Measurements from ENCODE around the gene PPP6R3.
A peak's percentile ranks its signal among the peaks of the same experiment; 100 is the strongest.
"Not testable (repeated sequence)": the region's sequence is repeated elsewhere in the genome, so short reads cannot be mapped to it uniquely, and the experiment has no call there.

PPP6R3 gene

GRCh38 chr11:68460741-68461574 lies at the start of gene PPP6R3:
Gene PPP6R3, plus strand, starts transcription at chr11:68460752. Its CDS starts 76,913 bp downstream, at chr11:68537665.
- peak; percentile 79 for DNase-seq (ENCODE audit: low spot score)

GRCh38 chr11:68411501-68411991 lies 49.0 kb upstream of the PPP6R3 start:
- no peak for DNase-seq (ENCODE audit: low spot score)

- peak; percentile 38 for DNase-seq (ENCODE audit: low spot score)
These were observed 47.7 kb upstream of the PPP6R3 start for GRCh38 chr11:68412593-68413475.

GRCh38 chr11:68413591-68413999 lies 47.0 kb upstream of the PPP6R3 start:
- no peak for DNase-seq (ENCODE audit: low spot score)

GRCh38 chr11:68414496-68415221 lies 45.9 kb upstream of the PPP6R3 start:
- no peak for DNase-seq (ENCODE audit: low spot score)

- no peak for DNase-seq (ENCODE audit: low spot score)
These were observed 44.4 kb upstream of the PPP6R3 start for GRCh38 chr11:68416070-68416578.

- no peak for DNase-seq (ENCODE audit: low spot score)
These were observed 41.9 kb upstream of the PPP6R3 start for GRCh38 chr11:68418648-68419047.

GRCh38 chr11:68420171-68420570 lies 40.4 kb upstream of the PPP6R3 start:
- no peak for DNase-seq (ENCODE audit: low spot score)

- DNase-seq (ENCODE audit: low spot score), result no peak
These were observed 37.1 kb upstream of the PPP6R3 start for GRCh38 chr11:68423481-68423880.

- DNase-seq (ENCODE audit: low spot score), result no peak
These were observed 36.4 kb upstream of the PPP6R3 start for GRCh38 chr11:68424101-68424632.

- DNase-seq (ENCODE audit: low spot score), result no peak
These were observed 35.3 kb upstream of the PPP6R3 start for GRCh38 chr11:68424981-68425865.

GRCh38 chr11:68425866-68426380 lies 34.6 kb upstream of the PPP6R3 start:
- no peak for DNase-seq (ENCODE audit: low spot score)

GRCh38 chr11:68429661-68430060 lies 30.9 kb upstream of the PPP6R3 start:
- DNase-seq (ENCODE audit: low spot score), result no peak

GRCh38 chr11:68430384-68430783 lies 30.2 kb upstream of the PPP6R3 start:
- DNase-seq (ENCODE audit: low spot score), result no peak

- DNase-seq (ENCODE audit: low spot score), result no peak
These were observed 29.8 kb upstream of the PPP6R3 start for GRCh38 chr11:68430801-68431200.

- no peak for DNase-seq (ENCODE audit: low spot score)
These were observed 28.4 kb upstream of the PPP6R3 start for GRCh38 chr11:68431984-68432645.

GRCh38 chr11:68432874-68433273 lies 27.7 kb upstream of the PPP6R3 start:
- DNase-seq (ENCODE audit: low spot score), result no peak

- no peak for DNase-seq (ENCODE audit: low spot score)
These were observed 27.0 kb upstream of the PPP6R3 start for GRCh38 chr11:68433541-68433940.

- DNase-seq (ENCODE audit: low spot score), result not testable (repeated sequence)
These were observed 26.4 kb upstream of the PPP6R3 start for GRCh38 chr11:68434159-68434558.
